Stimulated activated CD4-positive, alpha-beta T cell treated with anti-CD3 and anti-CD28 coated beads, Interleukin-1b, Interleukin-23, amount 100 ng/mL, for 1 hour (primary cell): Measurements from ENCODE around the gene MOCS1.

Source experiments
- DNase-seq, 2 donors: peaks; one replicate each; pipeline ENCODE4 v3.0.0-alpha.2; 2020; ENCODE audit warnings: low read depth in 2 of 2

MOCS1 gene

DNA sequence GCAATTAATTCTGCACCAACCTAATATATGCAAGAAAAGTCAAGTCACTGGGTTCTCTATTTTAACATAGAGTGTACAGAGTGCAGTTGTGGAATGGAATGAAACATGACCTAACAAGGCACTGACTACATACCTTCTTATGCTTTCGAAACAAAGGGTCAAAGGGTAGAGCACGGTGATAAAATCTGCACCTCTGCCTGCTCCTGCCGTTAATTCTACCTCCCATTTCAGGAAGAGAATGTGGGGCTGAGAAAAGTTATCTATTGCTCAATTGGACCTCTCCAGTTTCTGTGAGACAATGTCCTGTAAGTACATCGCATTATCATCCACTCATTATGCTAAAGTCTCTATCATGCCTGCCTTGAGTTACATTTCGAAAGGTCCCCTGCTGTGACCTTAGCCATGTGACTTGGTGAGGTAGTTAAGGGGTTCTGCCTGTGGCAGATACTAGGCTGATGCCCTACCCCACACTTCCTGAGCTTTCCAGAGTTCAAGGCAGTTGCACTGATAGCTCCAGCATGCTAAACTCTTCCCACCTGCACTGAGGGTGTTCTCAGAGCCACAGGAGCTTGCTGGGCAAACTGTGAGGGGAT lies 14.0 kb upstream of the MOCS1 start:
- no peak for DNase-seq

DNA sequence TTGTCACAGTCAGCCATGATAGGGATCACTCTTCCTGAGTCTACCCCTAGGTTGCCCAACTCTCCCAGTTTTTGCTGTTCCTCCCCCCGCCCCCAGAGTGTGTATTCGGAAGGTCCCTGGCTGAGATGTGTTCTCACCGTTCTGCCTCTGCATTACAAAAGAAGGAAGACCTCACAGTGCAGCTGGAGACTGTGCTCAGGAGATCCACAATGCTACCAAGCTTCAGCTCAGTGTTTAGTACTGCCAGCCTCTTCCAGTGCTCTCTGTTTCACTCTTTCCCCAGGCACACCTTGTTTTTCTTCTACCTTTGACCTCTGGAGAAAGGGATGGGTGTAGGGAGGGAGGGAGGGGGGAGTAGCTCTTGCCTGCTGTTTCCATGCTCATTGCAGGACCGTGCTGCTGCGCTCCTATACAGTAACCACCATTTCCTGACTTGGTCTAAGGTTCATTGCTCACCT lies 13.4 kb upstream of the MOCS1 start:
- no peak for DNase-seq

DNA sequence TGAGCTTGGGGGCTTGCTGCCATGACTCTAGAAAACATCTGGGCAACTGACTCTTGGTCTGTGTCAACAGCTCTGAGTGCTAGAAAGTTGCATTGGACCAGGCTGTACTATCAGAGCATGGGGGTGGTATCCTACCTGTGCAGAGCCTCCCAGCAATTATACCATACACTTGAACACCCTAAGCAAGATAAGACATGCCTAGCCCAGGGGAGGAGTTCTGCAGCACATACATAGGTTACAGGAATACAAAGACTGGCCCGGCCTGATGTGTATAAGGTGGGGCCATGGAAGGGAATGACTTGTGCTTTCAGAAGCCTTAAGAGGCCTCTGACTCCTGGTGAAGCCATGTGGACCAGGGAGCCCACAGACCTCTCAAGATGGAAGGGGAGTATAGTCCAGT lies 11.4 kb upstream of the MOCS1 start:
- DNase-seq = no peak

DNA sequence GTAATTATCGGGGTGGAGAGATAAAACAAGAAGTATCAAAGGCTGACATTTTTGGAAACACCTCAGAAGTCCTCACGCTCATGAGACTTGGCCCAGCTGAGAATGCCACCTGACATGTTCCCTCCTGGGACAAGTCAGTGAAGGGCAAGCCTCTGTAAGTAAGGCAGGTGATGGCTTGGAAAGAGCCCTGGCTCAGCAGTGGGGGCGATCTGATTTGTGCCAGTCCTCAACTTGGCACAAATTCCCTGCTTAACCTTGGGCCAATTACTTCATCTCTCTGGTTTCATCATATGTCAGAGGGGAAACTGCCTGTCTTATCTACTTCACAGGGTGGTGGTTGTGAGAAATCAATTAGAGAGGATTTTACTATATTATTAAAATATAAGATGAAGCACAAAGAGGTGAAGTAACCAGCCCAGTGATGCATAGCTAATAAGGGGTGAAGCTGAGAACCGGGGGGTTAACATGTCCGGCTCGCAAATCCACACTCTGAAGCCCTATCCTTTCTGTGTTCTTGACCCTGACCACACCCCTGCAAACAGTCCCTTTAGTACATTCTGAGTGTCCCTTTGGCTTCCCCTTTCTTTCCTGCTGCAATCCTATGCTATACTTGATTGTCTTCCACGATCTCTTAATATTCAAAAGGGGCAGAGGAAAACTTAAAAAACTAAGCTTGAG lies 8.8 kb upstream of the MOCS1 start:
- DNase-seq = no peak

DNA sequence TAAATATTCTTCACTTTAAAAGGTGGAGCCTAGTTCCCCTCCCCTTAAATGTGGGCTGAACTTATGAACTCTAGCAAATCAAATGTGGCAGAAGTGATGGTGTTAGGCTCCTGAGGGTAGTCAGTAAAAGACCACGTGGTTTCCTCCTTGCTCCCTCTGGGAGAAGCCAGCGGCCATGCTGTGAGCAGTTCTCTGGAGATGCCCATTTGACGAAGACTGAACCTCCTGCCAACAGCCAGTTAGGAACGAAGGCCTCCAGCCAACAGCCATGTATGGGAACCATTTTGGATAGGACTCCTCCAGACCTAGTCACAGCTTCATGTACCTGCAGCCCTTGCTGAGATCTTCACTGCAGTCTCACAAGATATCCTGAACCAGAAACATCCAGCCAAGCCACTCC lies 7.6 kb upstream of the MOCS1 start:
- no peak for DNase-seq

DNA sequence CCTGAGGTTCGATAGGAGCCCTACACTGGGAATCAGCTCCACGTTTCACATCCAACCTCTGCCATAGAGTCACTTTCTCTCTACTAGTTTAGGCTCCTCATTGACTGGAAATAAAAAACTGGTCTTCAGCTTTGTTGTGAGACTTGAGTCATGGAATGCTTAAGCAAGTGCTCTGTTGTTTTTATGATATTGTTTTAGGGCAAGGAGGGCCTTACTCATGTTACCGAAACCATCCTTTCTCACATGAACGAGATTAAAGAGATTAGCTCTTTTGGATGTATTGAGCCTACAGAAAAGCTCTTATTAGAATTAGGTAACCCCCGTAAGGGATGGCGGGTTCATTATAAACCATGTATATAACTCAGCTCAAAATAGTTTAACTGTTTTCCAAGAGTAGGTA lies 6.9 kb upstream of the MOCS1 start:
- no peak for DNase-seq

DNA sequence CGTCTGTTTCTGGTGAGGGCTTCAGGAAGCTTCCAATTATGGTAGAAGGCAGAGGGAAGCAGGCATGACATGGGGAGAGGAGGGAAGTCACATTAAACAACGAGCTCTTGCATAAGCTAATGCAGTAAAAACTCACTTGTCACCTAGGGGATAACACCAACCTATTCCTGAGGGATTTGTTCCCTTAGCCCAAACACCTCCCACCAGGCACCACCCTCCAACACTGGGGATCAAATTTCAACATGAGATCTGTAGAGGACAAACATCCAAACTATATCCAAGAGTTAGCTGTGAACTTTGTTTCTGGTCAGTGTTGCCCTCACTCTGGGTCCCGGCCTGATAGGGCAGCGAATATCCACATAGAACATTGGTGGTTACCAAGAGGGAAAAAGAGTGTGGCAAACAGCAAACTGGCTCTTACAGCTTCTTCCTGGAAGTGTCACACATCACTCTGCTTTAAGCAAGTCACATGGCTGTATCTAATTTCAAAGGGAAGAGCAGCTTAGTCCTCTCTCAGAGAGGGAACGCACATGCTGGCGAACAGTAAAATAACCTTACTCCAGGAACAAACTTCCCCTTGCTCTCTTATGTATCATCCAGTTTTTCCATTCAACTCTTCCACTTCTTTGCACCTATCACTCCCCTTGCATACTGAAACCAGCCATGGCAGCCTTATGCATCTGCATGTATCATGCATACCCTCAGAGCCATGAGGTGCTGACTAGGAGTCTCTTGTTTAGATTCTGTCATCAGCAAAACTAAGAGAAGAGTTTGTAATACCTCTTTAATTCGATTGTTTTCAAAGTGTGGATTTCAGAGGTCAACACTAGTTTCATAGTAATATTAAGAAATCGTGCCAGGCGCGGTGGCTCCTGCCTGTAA lies 4.8 kb upstream of the MOCS1 start:
- DNase-seq = no peak

DNA sequence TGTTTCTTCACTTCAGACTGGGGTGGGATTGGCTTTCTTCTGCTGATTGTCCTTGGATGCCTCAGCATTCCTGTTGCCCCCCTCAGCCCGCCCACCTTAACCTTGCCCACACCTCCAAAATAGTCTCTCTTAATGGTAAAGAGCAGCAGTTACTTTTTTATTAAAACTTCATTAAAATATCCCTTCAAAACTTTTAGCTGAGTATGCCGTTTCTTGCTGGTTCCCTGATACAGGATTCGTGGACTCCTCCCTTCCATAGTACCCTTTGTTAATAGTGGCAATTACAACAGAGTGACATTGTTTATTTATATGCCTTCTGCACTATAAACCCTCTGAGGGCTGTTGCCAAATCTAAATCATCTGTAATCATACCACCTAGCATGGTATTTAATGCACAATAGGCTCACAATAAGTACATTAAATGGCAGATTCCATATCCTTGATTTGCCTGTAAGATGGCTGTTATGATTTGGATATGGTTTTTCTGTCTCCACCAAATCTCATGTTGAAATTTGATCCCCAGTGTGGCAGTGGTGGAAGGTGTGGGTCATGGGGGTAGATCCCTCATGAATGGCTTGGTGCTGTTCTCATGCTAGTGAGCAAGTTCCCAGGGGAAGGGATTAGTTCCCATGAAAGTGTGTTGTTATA lies 3.5 kb upstream of the MOCS1 start:
- no peak for DNase-seq

DNA sequence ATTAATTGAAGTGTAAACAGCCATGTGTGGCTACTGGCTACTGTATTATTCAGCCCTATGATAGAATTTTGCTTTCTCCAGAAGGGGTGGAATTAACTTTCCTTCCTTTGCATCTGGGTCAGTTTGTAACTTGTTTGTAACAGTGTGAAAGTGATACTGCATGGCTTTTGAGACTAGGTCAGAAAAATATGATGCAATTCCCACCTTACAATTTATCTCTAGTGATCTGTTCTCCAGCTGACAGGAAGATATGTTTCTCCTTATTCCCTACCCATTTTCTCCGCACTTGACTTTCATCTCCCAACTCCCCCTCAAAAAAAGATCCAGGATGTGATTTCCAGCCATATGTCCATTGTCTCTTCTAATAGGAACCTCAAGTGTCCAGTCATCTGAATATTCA lies 2.6 kb upstream of the MOCS1 start:
- DNase-seq = no peak

DNA sequence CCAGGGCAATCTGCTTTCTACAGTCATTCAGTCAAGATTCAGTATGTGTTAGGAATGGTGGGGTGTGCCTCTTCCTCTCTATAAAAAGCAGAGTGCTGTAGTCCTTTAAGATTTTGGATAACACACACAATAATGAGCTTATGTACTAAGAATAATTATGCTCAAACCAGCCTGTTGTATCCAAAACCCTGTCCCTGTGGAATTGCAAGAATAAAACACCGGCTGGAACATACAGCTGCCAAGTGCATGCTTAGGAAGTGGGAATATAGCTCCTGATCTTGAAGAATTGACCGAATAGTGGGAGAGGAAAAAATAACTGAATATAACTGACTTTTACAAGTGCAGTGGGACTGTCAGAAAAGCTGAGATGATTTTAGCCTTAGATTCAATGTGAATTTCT lies 979 bp upstream of the MOCS1 start:
- no peak for DNase-seq

DNA sequence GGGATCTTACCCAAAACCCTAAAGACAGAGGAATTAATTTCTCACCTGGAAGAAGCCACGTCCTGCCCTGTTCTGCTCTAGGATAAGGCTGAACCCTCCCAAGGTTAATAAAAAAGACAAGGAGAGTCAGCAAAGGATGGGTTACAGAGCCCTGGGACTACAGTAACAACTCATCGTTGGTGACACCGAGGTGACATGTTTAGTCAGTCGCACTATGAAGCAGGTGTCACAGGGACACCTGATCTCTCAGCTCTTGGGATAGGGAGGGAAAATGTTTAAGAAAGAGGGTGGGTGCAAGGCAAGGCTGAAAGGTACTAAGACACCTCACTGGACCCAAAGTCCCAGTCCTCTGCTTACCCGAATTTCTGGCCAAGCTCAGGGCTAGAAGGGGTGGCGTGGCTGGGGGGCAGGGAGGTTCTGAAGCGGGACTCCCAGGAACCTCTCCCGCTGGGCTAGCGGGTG lies 562 bp downstream of the MOCS1 start:
- DNase-seq = no peak

DNA sequence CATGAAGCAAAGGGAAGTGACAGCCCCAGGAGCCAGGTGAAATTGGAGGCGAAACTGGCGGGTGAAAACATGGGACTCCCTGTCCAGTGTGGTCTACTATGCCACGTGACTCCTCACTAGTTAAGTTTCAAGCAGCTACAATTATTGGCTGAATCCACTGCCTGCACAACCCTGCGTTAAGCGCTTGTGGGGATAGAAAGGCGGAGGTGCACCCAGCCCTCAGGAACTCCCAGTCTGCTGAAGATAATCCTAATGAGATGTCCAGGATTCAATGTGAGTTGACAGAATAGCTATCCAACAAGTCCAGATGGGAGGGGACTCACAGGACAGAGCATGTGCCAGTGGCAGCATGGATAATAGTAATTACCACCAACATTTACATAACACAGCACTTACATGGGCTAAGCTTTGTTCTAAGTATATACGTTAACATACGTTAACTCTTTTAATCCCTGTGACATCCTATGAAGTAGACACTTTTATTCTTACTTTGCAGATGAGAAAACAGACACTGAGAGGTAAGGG lies 1.8 kb downstream of the MOCS1 start:
- DNase-seq = no peak

DNA sequence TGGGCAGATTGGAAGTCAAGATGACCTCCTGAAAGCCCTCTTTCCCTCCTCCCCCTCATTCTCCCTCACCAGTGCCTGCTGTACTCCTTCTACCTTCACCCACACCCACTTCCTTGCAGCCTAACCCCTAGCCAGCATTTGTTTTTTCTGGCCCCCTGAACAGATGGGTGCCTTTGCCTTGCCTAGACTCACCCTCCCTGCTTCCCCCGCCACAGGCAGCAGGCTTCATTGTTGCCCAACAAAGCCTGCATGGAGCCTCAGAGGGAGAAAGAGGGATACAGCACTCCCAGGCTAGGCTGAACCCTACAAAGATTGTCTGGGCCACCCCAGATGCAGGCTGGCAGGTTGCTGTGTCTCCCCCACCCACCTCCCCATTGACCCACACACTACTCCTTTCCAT lies 2.7 kb downstream of the MOCS1 start:
- no peak for DNase-seq

DNA sequence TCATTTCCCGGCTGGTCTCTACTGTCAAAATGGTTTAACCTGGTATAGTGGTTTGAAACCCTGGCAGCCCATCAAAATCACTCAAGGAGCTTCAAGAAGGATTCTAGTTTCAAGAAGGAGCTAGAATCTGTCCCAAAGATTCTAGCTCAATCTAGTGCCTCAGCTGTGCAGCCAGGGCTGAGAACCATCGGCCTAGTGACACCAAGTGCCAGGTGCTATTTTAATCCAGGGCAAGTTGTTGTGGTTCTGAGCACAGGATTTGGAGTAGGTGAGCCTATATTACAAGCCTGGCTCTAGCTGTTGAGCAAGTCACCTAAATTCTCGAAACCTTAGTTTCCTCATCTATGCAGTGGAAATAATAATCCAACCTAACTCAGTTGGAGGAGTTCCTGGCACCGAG lies 3.7 kb downstream of the MOCS1 start:
- DNase-seq = no peak

DNA sequence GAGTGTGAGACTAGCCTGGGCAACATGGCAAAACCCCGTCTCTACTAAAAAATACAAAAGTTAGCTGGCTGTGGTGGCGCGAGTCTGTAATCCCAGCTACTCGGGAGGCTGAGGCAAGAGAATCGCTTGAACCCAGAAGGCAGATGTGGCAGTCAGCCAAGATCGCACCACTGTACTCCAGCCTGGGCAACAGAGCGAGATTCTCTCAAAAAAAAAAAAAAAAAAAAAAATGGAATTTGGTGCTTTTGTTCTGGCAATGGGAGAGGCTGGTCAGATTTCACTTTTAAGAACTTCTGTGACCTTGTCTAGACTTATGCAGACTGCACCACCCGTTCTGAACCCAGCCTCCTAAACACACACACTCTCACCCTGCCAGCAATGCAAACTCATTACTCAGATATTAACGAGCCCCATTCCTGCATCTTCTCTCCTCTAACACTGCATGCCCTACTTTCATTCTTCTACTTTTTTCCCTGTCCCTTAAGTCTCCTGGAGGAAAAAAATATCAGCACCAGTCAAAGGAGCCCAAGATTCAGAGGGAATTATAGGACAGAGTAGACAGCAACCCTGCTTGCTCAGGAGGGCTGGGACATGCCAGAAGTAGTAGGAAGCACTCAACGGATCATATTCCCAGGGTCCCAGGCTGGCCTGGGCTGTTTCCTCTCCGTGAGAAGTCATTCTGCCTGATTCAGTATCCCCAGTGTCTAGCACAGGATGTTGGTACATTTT lies 4.4 kb downstream of the MOCS1 start:
- no peak for DNase-seq

DNA sequence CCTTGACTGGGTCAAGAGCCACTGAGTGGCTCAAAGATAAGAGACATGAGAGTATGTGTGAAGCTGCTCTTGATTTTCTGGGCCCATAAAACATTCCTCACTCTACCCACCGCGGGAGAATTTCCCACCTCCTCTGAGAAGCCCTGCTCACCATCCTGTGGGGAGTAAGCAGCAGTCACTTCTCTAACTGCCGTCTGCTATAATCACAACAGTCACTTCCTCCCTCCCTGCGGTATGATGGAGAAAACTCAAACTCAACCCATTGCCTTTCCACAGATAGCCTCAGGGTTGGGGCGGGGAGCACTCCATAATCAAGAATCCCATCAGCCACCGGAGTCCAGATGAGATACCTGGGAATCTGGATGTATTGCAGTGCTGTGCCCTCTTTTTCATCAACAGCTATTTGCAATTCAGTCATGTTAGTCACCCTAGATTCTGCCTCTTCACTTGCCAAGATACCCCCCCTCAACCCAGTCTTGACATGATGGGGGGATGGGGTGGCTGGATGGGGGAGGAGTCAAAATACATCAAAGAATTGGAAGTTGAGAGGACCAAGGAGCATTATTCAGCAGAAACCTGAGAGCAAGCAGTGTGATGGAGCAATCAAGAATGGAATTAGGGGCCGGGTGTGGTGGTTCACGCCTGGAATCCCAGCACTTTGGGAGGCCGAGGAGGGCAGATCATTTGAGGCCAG lies 5.1 kb downstream of the MOCS1 start:
- DNase-seq = no peak

DNA sequence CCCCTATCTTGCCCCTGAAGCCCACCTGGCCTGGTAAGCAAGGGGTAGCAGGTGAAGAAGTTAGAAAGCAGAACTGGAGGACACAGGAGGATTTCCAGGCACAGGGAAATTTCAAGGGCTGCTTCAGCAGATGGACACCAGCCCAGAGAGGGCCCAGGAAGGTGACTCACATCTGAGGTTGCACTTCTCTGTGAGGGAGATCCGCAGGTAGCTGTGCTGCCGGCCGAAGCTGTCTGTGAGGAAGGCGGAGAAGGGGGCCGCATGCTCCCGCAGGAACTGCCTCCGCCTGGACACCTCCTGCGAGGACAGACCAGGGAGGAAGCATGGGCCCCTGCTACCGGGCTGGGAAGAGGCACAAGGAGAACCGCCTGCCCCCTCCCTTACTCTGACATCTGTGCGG lies 7.1 kb downstream of the MOCS1 start:
- DNase-seq = no peak

DNA sequence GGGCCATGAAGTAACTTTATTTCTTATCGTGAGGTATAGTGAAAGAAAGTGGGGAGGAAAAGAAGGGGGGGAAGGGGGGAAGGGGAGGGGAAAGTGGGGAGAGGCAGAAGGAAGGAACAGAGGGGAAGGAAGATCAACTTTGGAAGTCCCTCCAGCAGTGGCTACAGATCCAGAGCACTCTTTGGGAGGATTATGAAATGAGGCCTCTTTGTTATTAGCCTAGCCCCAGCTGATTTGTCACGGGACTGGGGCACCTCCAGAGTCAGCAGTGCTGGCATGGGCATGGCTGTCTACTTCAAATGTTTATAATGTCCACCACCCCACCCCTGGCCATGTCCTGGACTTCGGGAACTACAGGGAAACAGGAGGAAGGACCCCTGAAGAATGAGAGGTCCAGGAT lies 7.6 kb downstream of the MOCS1 start:
- DNase-seq = no peak

DNA sequence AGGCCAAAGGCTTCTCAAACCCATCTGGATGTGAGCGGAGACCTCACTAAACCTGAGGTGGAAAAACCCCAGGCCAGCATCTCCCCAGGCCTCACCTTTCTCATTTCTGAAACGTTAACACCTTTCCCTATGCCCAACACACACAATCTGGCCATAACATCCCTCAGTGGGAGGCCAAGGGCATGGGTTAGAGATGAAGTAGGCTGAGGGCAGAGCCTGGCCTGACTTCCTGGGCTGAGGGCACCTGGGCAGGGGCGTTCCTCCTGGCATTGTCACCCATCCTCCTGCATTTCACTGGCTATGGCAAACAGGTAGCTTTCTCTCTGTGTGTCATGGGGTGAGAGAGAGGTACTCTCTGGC lies 8.4 kb downstream of the MOCS1 start:
- DNase-seq = no peak

DNA sequence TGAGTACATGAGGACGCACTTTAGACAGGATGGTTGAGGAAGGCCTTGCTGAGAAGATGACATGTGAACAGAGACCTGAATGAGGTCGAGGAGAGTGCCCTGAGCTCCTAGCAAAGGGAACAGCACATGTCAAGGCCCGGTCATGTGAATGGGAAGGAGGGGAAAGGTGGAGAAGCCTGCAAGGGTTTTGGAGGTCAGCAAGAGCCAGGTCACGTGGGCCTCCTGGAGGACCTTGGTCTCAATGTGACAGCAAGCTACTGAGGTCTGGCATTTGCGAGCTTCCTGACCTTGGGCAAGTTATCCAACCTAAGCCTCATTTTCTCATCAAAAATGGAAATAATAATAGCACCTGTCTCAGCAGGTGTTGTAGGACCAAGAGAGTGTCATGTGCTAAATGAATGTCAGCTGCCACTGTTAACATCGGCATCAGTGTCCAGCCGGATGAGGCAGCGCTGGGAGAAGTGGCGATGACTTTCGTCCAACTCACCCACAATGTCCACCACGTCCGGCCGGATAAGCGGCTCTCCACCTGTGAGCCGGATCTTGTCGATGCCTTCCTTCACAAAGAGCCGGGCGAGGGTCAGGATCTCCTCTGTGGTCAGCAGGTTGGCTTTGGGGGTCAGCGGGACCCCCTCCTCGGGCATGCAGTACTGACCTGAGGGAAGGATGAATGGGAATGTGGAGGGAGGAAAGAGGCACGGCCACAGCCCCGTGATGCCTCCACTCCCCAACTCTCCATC lies 8.9 kb downstream of the MOCS1 start:
- no peak for DNase-seq
